Mesenchymal stem cell (in vitro differentiated cells and primary cell): ENCODE measurements around the gene SMCR8.
A peak's percentile ranks its signal among the peaks of the same experiment; 100 is the strongest.

Experiments used
- DNase-seq: peaks from one replicate; pipeline ENCODE4 v3.0.0-alpha.2; 2013
- H2AFZ ChIP-seq: one replicate; pipeline ENCODE4 v1.6.1; 2013; ENCODE audit warnings: low read depth, mild to moderate bottlenecking, control low read depth, inconsistent platforms, low read length, moderate library complexity
- H2AK5ac ChIP-seq: 2 replicates; pipeline ENCODE4 v1.6.1; 2013; ENCODE audit warnings: low read length, moderate library complexity, mild to moderate bottlenecking, inconsistent platforms; ENCODE audit not compliant: severe bottlenecking
- H2BK120ac ChIP-seq: one replicate; pipeline ENCODE4 v1.6.1; 2013; ENCODE audit warnings: low read depth, mild to moderate bottlenecking, inconsistent platforms, low read length, moderate library complexity
- H2BK12ac ChIP-seq, 2 experiments: one replicate each; pipeline ENCODE4 v1.6.1; 2013; ENCODE audit warnings: inconsistent platforms in 2 of 2, low read length in 2 of 2, mild to moderate bottlenecking in 2 of 2, moderate library complexity in 2 of 2, control low read depth in 1 of 2
- H2BK15ac ChIP-seq: one replicate; pipeline ENCODE4 v1.6.1; 2013; ENCODE audit warnings: mild to moderate bottlenecking, low read depth, inconsistent platforms; ENCODE audit not compliant: poor library complexity, severe bottlenecking
- H2BK5ac ChIP-seq: 2 replicates; pipeline ENCODE4 v1.6.1; 2013; ENCODE audit warnings: low read depth, mild to moderate bottlenecking, low read length, control low read depth, inconsistent platforms; ENCODE audit not compliant: poor library complexity, severe bottlenecking
- H3K14ac ChIP-seq, 2 experiments: one replicate each; pipeline ENCODE4 v1.6.1; 2013; ENCODE audit warnings: inconsistent platforms in 2 of 2, low read length in 2 of 2, control low read depth in 1 of 2, mild to moderate bottlenecking in 1 of 2, moderate library complexity in 1 of 2
- H3K18ac ChIP-seq, 2 experiments: one replicate each; pipeline ENCODE4 v1.6.1; 2013; ENCODE audit warnings: inconsistent platforms in 2 of 2, low read length in 2 of 2, control low read depth in 1 of 2, low read depth in 1 of 2, mild to moderate bottlenecking in 1 of 2
- H3K23ac ChIP-seq, 2 experiments: one replicate each; pipeline ENCODE4 v1.6.1; 2013; ENCODE audit warnings: inconsistent platforms in 2 of 2, low read length in 2 of 2, mild to moderate bottlenecking in 2 of 2, moderate library complexity in 2 of 2, control low read depth in 1 of 2
- H3K27ac ChIP-seq: 2 replicates; pipeline ENCODE4 v1.5.1; 2013; ENCODE audit warnings: mild to moderate bottlenecking, moderate library complexity, low read length, control low read depth, inconsistent platforms; ENCODE audit not compliant: poor library complexity, severe bottlenecking
- H3K27me3 ChIP-seq, 2 experiments: 2 replicates each; pipeline versions ENCODE4 v1.6.1 to v1.7.0; 2013; ENCODE audit warnings: low read length in 2 of 2, mild to moderate bottlenecking in 2 of 2, moderate library complexity in 2 of 2, control low read depth in 1 of 2, inconsistent platforms in 1 of 2; ENCODE audit not compliant: control insufficient read depth in 1 of 2, insufficient read depth in 1 of 2
- H3K36me3 ChIP-seq, 2 experiments: 2 replicates each; pipeline versions ENCODE4 v1.6.1 to v1.7.0; 2013; ENCODE audit warnings: low read length in 2 of 2, control low read depth in 1 of 2, inconsistent platforms in 1 of 2, low read depth in 1 of 2, mild to moderate bottlenecking in 1 of 2; ENCODE audit not compliant: insufficient read depth in 2 of 2, control insufficient read depth in 1 of 2
- H3K4ac ChIP-seq, 2 experiments: one replicate each; pipeline ENCODE4 v1.6.1; 2013; ENCODE audit warnings: inconsistent platforms in 2 of 2, low read length in 2 of 2, mild to moderate bottlenecking in 2 of 2, moderate library complexity in 2 of 2, control low read depth in 1 of 2, low read depth in 1 of 2
- H3K4me1 ChIP-seq: 2 replicates; pipeline ENCODE4 v1.6.1; 2013; ENCODE audit warnings: low read depth, low read length, control low read depth; ENCODE audit not compliant: control insufficient read depth, insufficient read depth
- H3K4me2 ChIP-seq: 2 replicates; pipeline ENCODE4 v1.6.1; 2013; ENCODE audit warnings: low read length, mild to moderate bottlenecking, inconsistent platforms; ENCODE audit not compliant: poor library complexity, severe bottlenecking
- H3K4me3 ChIP-seq, 2 experiments: 2 replicates each; pipeline versions ENCODE4 v1.5.1 to v1.7.0; 2013; ENCODE audit warnings: low read length in 2 of 2, mild to moderate bottlenecking in 2 of 2, control low read depth in 1 of 2, low read depth in 1 of 2; ENCODE audit not compliant: insufficient read depth in 1 of 2
- H3K79me1 ChIP-seq: replicated peaks from 2 replicates; pipeline ENCODE4 v1.6.1; 2013; ENCODE audit warnings: mild to moderate bottlenecking, control low read depth, low read length, inconsistent platforms; ENCODE audit not compliant: poor library complexity, severe bottlenecking
- H3K9ac ChIP-seq: 2 replicates; pipeline ENCODE4 v1.7.0; 2013; ENCODE audit warnings: mild to moderate bottlenecking, low read length, moderate library complexity
- H3K9me3 ChIP-seq: 2 replicates; pipeline ENCODE4 v1.7.0; 2013; ENCODE audit warnings: mild to moderate bottlenecking, low read length; ENCODE audit not compliant: control insufficient read depth
- H4K8ac ChIP-seq: one replicate; pipeline ENCODE4 v1.6.1; 2013; ENCODE audit warnings: inconsistent platforms, mild to moderate bottlenecking, low read length, moderate library complexity
- H4K91ac ChIP-seq: one replicate; pipeline ENCODE4 v1.6.1; 2013; ENCODE audit warnings: mild to moderate bottlenecking, low read length, inconsistent platforms
- WGBS: methylation state at CpG from one replicate; pipeline ENCODE4 v1.1.7; 2013; ENCODE audit warnings: mixed read lengths; 5-methylcytosine and 5-hydroxymethylcytosine counted together

Gene SMCR8

GRCh38 chr17:18339933-18340332, 24.8 kb downstream of the SMCR8 start:
- H2AK5ac ChIP-seq, result no peak overlapping the region
- 99% methylated on average over 13 of the region's 13 CpGs for WGBS
- no peak overlapping the region for H3K4me3 ChIP-seq
- no peak overlapping the region for H3K9ac ChIP-seq
- no peak overlapping the region for H4K8ac ChIP-seq
- H2AFZ ChIP-seq, result no peak overlapping the region
- no peak overlapping the region for H3K18ac ChIP-seq
- no peak overlapping the region for H3K14ac ChIP-seq
- H3K36me3 ChIP-seq, result peaks cover 32 to 46% of the 10 kb centered on the region in 2 experiments
- no peak overlapping the region for H3K4me2 ChIP-seq
- H2BK12ac ChIP-seq, result no peak overlapping the region
- no peak overlapping the region for H3K23ac ChIP-seq
- H3K9me3 ChIP-seq, result no peaks in the 10 kb centered on the region
- no peak overlapping the region for H4K91ac ChIP-seq
- H3K27ac ChIP-seq, result no peak overlapping the region
- H3K4ac ChIP-seq, result no peak overlapping the region
- peaks cover 2% of the 10 kb centered on the region for H3K79me1 ChIP-seq
- no peak overlapping the region for H2BK15ac ChIP-seq
- H3K4me1 ChIP-seq, result no peaks in the 10 kb centered on the region
- no peak overlapping the region for H2BK5ac ChIP-seq
- no peak for DNase-seq
- no peaks in the 10 kb centered on the region for H3K27me3 ChIP-seq
- H2BK120ac ChIP-seq, result no peak overlapping the region

GRCh38 chr17:18344021-18344420, 28.9 kb downstream of the SMCR8 start:
- Histone ChIP-seq H2AFZ (no peak overlapping the region), H3K18ac (no peak overlapping the region), H3K27ac (no peak overlapping the region), H3K4me2 (no peak overlapping the region), H2BK15ac (no peak overlapping the region), H3K36me3 (peaks cover 50 to 59% of the 10 kb centered on the region in 2 experiments), H2BK120ac (no peak overlapping the region), H2BK12ac (no peak overlapping the region), H3K14ac (no peak overlapping the region), H3K4ac (no peak overlapping the region), H3K4me3 (no peak overlapping the region), H3K27me3 (no peaks in the 10 kb centered on the region), H3K79me1 (peaks cover 2% of the 10 kb centered on the region), H3K9me3 (no peaks in the 10 kb centered on the region), H2BK5ac (no peak overlapping the region), H2AK5ac (no peak overlapping the region), H4K91ac (no peak overlapping the region), H3K4me1 (no peaks in the 10 kb centered on the region), H4K8ac (no peak overlapping the region), H3K9ac (no peak overlapping the region), H3K23ac (no peak overlapping the region)
- DNase-seq, result no peak
- 97% methylated on average over 5 of the region's 5 CpGs for WGBS

GRCh38 chr17:18353541-18353940, 38.4 kb downstream of the SMCR8 start:
- 96% methylated on average over 2 of the region's 6 CpGs for WGBS
- peaks cover 12% of the 10 kb centered on the region for H3K4me1 ChIP-seq

GRCh38 chr17:18356624-18357023, 41.5 kb downstream of the SMCR8 start:
- H3K27ac ChIP-seq, result peak overlapping the region; percentile 69
- no peak for DNase-seq
- no peak overlapping the region for H2BK12ac ChIP-seq
- no peak overlapping the region for H2BK120ac ChIP-seq
- H3K4ac ChIP-seq, result no peak overlapping the region
- H3K9me3 ChIP-seq, result no peaks in the 10 kb centered on the region
- no peak overlapping the region for H3K4me3 ChIP-seq
- peaks cover 16 to 22% of the 10 kb centered on the region in 2 experiments for H3K36me3 ChIP-seq
- peaks cover 17% of the 10 kb centered on the region for H3K4me1 ChIP-seq
- H4K8ac ChIP-seq, result no peak overlapping the region
- 96% methylated on average over 10 of the region's 10 CpGs for WGBS
- no peak overlapping the region for H2BK5ac ChIP-seq
- peaks cover 16% of the 10 kb centered on the region for H3K79me1 ChIP-seq
- no peak overlapping the region for H2AFZ ChIP-seq
- H3K18ac ChIP-seq, result no peak overlapping the region
- no peak overlapping the region for H3K4me2 ChIP-seq
- H3K14ac ChIP-seq, result no peak overlapping the region
- H2BK15ac ChIP-seq, result no peak overlapping the region
- no peak overlapping the region for H3K23ac ChIP-seq
- no peaks in the 10 kb centered on the region for H3K27me3 ChIP-seq
- no peak overlapping the region for H2AK5ac ChIP-seq
- H4K91ac ChIP-seq, result no peak overlapping the region
- H3K9ac ChIP-seq, result peak overlapping the region; percentile 77

More at GRCh38 chr17:18353541-18353940, 38.4 kb downstream of the SMCR8 start:
- no peak overlapping the region for H2AFZ ChIP-seq
- H3K14ac ChIP-seq, result no peak overlapping the region
- H3K4ac ChIP-seq, result no peak overlapping the region
- H3K9ac ChIP-seq, result no peak overlapping the region
- H3K4me3 ChIP-seq, result no peak overlapping the region
- H3K36me3 ChIP-seq, result peaks cover 20 to 24% of the 10 kb centered on the region in 2 experiments
- no peak overlapping the region for H2BK5ac ChIP-seq
- no peak for DNase-seq
- H2BK15ac ChIP-seq, result no peak overlapping the region
- no peak overlapping the region for H2BK120ac ChIP-seq
- H4K91ac ChIP-seq, result no peak overlapping the region
- H2AK5ac ChIP-seq, result no peak overlapping the region
- H3K18ac ChIP-seq, result no peak overlapping the region
- H3K27me3 ChIP-seq, result no peaks in the 10 kb centered on the region
- H3K27ac ChIP-seq, result no peak overlapping the region
- no peak overlapping the region for H3K23ac ChIP-seq
- no peak overlapping the region for H3K4me2 ChIP-seq
- no peak overlapping the region for H2BK12ac ChIP-seq
- peaks cover 7% of the 10 kb centered on the region for H3K79me1 ChIP-seq
- no peak overlapping the region for H4K8ac ChIP-seq
- no peaks in the 10 kb centered on the region for H3K9me3 ChIP-seq
